Fibroblast of mammary gland (primary cell): ENCODE results near the gene DSCAML1.
A peak's percentile ranks its signal among the peaks of the same experiment; 100 is the strongest.

Source experiments
- DNase-seq: peaks from one replicate; pipeline ENCODE4 v3.0.0-alpha.2; 2010; ENCODE audit warnings: low read depth
- H3K4me3 ChIP-seq: 2 replicates; pipeline ENCODE4 v1.5.1; 2011; ENCODE audit warnings: low read depth, mild to moderate bottlenecking, low read length, moderate library complexity; ENCODE audit not compliant: control insufficient read depth
- TF ChIP-seq, protein P1 (sequence below): conservative IDR thresholded peaks from 2 replicates; pipeline ENCODE4 v1.5.1; 2011; ENCODE audit warnings: low read depth, low read length, inconsistent platforms; ENCODE audit not compliant: control insufficient read depth, insufficient read depth

DSCAML1 gene

DNA sequence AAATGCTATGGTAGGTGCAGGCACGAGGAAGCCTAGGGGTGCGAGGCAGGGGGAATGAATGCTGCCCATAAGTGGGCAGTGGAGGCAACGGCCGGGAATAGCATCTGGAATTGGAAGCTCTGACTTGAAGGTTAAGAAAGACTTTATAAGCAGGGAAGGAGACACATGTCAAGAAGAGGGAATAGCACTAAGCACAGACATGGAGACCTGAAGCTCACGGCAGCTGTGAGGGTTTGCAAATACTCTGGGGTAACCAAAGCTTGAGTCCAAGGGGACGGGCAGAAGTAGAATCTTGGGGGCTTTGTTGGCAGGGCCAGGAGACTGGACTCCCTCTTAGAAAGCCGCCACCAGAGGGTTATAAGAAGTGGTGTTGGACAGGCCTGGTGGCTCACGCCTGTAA is 356.8 kb downstream of the DSCAML1 start:
- TF ChIP-seq, protein P1, sequence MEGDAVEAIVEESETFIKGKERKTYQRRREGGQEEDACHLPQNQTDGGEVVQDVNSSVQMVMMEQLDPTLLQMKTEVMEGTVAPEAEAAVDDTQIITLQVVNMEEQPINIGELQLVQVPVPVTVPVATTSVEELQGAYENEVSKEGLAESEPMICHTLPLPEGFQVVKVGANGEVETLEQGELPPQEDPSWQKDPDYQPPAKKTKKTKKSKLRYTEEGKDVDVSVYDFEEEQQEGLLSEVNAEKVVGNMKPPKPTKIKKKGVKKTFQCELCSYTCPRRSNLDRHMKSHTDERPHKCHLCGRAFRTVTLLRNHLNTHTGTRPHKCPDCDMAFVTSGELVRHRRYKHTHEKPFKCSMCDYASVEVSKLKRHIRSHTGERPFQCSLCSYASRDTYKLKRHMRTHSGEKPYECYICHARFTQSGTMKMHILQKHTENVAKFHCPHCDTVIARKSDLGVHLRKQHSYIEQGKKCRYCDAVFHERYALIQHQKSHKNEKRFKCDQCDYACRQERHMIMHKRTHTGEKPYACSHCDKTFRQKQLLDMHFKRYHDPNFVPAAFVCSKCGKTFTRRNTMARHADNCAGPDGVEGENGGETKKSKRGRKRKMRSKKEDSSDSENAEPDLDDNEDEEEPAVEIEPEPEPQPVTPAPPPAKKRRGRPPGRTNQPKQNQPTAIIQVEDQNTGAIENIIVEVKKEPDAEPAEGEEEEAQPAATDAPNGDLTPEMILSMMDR, result no peak
- H3K4me3 ChIP-seq, result no peak overlapping the region
- DNase-seq, result no peak

DNA sequence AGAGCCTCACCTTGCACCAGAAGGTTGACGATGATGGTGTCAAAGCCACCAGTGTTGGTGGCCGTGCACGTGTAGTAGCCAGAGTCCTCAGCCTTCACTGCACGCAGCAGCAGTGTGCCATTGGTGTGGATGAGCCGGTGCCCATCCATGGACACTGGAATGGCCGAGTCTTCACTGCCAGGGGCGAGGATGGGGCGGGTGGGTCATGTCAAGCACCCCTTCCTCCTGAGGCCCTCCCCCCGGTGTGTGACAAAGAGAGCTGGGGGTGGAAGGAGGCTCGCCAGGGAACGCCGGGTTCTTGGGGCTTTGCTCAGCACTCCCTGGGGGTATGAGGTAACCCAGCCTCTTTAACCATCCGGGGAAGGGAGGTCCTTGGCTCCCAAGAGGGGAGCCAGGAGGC is 357.8 kb downstream of the DSCAML1 start:
- no peak overlapping the region for H3K4me3 ChIP-seq
- peak; percentile 14 for DNase-seq
- TF ChIP-seq, protein P1, result no peak

DNA sequence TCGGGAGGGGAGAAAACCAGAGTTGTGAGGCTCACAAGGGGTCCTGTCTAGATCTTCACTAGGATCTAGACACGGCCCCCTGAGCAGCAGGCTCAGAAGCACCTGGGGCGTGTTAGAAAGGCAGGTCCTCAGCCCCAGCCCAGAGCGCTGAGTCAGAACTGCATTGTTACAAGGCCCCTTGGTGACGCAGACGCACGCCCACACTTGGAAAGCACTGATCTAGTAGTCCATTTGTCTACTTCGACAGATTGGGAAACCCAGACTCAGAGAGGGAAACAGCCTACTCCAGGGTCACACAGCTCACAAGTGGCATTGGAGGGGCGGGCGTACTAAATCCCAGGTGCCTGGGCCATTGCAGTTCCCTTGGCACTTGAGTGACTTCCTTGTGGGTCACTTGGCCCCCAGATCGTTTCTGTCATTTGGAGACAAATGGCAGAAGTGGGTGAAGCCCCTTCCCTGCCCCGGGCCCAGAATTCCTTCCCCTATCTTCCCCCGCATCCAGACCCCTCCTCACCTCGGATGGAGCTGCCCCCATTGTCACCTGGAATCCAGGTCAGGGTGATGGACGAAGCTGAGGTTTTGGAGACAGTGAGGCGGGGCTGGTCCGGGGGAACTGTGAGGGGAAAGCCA is 358.5 kb downstream of the DSCAML1 start:
- peak; percentile 72 for DNase-seq
- TF ChIP-seq, protein P1, result no peak
- no peak overlapping the region for H3K4me3 ChIP-seq

DNA sequence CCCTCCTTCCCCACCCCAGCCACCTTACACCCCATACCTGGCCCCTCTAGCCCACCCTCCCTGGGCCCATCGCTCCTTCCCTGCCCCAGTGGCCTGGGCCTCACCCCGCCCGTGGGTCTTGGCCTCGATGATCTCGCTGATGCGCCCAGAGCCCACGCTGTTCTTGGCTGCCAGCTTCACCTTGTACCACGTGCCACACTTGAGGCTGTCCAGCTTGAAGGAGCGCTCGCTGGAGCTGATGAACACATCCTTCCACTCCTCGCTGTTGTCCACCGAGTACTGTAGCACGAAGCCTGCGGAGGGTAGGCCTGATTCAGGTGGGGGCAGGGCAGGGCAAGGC is 359.3 kb downstream of the DSCAML1 start:
- DNase-seq, result no peak
- no peak overlapping the region for H3K4me3 ChIP-seq
- TF ChIP-seq, protein P1, result no peak

DNA sequence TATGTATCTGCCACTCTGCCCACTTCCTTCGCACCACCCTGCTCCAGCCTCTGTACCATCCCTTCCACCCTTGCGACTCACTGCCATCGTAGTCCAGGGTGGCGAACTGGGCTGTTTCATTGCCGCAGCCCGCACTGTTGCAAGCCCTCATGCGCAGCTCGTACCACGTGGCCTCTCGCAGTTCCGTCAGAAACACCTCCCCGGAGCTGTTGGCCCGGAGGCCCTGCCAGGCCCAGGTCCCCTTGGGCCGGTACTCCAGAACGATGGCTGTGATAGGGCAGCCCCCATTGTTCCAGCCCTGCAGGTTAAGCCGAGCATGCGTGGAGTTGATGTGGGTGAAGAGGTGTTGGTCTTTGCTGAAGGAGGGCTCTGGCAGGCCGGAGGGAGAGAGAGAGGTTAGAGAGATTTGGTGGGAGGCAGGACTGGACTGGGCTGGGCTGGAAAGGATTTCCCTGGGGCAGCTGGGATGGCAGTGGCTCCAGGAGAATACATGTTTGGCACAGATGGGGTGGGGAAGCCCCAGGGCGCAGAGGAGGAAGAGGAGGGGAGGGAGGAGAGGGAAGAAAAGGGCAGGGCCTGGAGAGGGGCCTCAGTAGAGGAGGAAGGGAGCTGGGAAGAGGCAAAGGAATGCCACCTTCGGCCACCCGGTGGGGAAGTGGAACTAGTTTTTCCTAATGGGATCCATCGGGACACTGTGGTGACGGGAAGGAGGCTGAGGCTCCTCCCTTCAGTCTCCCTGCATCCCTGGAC is 359.8 kb downstream of the DSCAML1 start:
- DNase-seq, result no peak
- no peak overlapping the region for H3K4me3 ChIP-seq
- TF ChIP-seq, protein P1, result no peak

DNA sequence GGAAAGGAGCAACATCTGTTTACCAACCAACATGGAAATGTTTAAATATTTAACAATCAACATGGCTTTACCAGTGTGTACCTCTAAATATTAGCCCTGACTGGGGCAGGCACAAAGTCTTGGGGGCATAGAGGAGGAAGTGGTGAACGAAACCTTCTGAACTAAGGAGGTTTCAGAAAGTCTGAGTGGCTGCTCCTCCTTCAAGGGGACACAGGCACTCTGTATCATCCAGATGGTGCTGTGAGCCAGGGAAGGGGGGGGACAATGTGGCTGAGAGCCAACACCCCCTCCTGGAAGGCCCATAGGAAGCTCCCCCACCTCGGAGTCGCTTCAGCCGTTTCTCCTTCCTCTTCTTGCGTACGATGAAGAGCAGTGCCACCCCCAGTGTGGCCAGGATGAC is 361.7 kb downstream of the DSCAML1 start:
- TF ChIP-seq, protein P1, result no peak
- DNase-seq, result no peak
- no peak overlapping the region for H3K4me3 ChIP-seq
